ENCODE measurements around the gene ATP2A1.

Gene ATP2A1

DNA sequence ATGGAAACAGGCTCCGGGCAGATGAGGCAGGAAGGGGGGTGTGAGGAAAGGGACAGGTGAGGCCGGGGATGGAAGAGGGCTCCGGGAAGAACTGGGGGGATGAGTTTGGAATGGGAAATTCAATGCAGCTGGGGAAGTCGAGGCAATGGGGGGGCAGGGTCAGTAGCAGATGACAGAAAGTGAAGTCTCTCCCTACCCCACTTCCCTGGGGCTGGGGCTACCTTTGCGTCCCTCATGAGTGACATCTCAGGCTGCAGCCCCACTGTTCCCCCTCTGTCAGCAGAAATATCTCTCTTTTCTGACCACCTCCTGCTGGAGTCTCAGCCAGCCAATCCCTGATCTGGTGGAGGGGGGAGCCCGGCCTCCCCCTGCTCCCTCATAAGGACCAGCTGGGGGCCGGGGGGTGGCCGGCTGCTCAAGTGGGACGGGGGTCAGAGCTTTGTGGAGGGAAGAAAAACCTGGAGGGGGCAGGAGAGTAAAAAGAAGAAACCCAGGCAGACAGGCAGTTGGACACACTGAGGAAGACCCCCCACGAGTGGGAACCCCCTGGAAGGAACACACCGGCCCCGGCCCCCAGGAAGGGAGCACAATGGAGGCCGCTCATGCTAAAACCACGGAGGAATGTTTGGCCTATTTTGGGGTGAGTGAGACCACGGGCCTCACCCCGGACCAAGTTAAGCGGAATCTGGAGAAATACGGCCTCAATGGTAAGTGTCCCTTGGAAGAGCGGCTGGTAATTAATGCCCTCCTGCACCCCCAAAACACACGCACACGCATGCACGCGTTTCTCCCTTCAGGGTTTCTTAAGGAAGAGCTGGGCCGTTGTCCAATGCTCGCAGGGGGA lies at the start of gene ATP2A1:
Gene ATP2A1, plus strand, starts transcription at position 406 of the 844 bp plus-strand sequence. Its CDS starts 184 bp downstream, at position 590.
- DNase-seq (ENCODE audit: low read depth): no peak

GRCh38 chr16:28829747-28830146 lies 48.5 kb upstream of the ATP2A1 start:
- no peak for DNase-seq (ENCODE audit: low read depth)

DNA sequence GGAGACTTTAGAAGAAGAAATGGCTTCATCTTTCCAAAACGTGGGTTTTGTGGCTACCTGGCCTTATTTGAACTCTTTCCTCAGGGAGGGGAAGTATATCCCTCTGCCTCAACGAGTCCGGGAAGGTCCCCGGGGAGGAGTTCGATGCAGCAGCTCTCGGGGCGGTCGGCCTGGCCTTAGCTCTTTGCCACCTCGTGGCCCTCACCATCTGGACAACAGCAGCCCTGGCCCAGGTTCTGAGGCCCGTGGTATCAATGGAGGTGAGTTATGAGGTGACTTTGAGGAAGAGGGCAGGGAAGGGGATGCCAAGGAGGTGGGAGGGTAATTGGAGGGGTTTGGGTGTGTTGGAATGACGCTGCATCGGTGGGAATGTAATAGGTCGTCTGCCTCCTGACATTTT lies 47.8 kb upstream of the ATP2A1 start:
- no peak for DNase-seq (ENCODE audit: low read depth)

DNA sequence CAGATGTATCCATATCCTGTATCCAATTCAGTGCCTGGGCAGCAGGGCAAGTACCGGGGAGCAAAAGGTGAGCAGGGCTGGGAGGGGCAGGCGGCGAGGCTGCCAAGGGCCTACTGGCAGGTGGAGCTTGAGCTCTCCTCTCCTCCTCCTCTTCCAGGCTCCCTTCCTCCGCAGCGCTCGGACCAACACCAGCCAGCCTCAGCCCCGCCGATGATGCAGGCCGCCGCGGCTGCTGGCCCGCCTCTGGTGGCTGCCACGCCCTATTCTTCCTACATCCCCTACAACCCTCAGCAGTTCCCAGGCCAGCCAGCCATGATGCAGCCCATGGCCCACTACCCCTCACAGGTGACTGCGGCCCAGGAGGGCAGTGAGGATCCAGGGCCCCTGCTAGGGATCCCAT lies 43.9 kb upstream of the ATP2A1 start:
- no peak for DNase-seq (ENCODE audit: low read depth)

GRCh38 chr16:28834873-28835863 lies 43.1 kb upstream of the ATP2A1 start:
- DNase-seq (ENCODE audit: low read depth): no peak

- no peak for DNase-seq (ENCODE audit: low read depth)
These were observed 42.2 kb upstream of the ATP2A1 start for GRCh38 chr16:28835864-28836760.

DNA sequence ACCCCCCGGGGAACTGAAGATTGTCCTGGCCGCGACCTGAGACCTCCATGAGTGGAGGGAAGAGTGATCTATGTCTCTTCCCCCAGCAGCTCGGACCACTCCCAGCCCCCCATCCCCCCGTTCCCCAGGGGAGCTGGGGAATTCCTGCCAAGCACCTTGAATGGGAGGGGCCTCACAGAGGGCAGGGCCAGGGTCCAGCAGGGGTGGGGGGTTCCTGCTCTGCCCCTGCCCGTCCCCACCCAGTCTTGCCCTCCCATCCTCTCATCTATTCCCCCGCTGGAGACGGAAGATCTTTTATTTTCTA lies 41.6 kb upstream of the ATP2A1 start:
- no peak for DNase-seq (ENCODE audit: low read depth)

DNA sequence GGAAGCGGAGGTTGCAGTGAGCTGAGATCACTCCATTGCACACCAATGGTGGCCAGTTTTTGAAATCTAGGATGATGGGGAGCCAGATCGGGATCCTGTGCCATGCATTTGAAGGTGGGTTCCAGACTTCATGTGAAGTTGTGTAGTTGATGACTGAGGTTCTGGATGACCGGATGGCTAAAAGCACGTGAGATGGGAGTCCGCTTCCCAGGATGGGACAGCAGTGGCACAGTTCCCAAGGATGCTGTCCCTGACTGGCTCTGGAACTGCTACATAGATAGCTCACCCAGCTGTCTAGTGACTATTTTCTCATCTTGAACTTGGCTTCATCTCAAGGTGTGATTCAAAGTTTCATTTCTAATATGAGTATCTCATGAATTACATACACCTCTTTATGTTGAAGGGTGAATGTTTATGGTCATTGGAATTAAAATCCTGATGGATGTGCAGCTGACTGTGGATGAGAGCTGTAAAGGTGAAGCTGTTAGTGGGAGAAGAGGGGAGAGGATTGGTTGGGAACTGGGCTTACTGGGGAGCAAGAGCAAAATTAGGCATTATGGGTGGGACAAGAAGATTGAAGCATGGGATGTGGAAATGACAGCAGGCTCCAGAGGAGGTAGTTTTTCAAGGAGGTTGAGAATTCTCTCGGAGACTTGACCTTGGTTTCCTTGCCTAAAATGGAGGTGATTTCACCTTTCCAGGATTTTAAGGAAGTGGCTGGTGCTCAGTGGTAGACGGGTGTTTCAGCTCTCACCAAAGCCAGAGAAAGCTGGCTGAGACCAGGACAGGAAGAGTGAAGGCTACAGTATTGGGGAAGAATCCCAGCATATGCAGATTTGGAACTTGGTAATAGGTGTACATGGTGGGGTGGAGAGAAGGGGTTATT lies 40.4 kb upstream of the ATP2A1 start:
- DNase-seq (ENCODE audit: low read depth): no peak

DNA sequence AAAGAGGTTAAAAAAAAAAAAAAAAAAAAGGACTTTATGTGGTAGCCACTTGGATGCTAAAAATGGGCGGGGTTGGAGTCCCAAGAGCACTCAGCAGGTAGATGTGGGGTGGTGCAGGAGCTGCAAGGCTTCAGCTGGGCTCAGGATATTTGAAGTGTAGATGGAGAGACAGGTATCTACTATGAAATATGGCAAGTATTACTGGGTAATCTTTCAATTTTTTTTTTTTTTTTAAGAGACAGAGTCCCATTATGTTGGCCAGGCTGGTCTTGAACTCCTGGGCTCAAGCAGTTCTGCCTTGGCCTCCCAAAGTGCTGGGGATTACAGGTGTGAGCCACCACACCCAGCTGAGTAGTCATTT lies 39.8 kb upstream of the ATP2A1 start:
- no peak for DNase-seq (ENCODE audit: low read depth)

GRCh38 chr16:28839004-28839639 lies 39.2 kb upstream of the ATP2A1 start:
- no peak for DNase-seq (ENCODE audit: low read depth)

GRCh38 chr16:28839899-28840298 lies 38.4 kb upstream of the ATP2A1 start:
- no peak for DNase-seq (ENCODE audit: low read depth)

DNA sequence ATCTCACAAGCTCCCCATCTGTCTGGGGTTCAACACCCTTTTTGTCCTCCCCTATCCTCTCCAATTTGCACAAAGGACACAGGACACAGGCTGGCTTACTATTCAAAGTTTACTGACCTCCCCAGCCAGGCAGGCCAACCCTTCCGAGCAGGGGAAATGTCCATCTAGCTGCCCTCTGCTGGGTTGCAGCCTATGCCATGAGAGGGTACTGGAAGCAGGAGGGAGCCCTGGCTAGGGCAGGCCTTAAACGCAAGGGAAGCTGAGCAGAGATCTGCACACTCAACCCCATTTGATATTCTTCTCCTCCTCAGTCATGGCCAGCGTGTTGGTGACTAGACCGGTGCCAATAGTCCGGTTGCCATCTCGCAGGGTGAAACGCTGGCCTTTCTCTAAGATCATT lies 35.6 kb upstream of the ATP2A1 start:
- no peak for DNase-seq (ENCODE audit: low read depth)

DNA sequence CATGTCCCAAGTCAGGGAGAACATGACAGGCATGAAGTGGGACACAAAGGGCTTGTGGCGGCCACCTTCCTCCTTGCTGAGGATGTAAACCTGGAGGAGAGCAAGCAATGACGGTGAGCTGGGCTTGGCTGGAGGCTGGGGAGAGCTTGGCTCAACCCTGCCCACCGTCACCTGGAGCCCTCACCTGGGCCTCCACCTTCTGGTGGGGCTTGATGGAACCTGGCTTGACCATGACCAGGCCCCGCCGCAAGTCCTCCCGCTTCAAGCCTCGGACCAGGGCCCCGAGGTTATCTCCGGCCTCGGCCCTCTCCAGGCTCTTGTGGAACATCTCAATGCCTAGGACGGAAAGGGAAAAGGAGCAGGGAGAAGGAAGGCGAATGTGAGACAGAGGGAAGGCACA lies 34.5 kb upstream of the ATP2A1 start:
- no peak for DNase-seq (ENCODE audit: low read depth)

DNA sequence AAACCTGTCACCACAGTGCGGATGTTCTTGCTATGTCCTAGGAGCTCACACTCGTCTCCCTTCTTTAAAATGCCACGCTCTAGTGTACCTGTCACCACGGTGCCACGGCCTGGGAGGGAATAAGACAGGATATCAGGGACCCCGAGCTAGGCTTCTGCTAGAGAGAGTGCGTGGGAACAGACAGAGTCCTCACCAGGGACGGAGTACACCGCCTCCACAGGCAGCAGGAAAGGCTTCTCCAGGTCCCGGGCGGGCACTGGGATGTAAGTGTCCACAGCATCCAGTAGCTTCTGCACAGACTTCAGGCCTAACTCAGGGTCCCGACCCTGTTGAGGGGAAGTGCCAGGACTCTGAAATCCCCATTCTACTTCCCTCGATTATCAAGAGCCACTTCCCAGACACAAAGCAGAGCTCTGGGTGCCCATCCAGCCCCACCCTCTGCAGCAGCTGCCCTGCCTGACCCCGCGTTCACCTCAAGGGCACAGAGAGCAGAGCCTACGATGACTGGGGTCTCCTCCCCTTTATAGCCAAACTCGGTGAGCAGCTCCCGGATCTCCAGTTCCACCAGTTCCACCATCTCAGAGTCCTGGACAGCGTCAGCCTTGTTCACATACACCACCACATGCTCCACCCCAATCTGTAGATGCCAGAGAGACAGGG lies 33.9 kb upstream of the ATP2A1 start:
- no peak for DNase-seq (ENCODE audit: low read depth)

GRCh38 chr16:28845293-28845692 lies 33.0 kb upstream of the ATP2A1 start:
- no peak for DNase-seq (ENCODE audit: low read depth)

DNA sequence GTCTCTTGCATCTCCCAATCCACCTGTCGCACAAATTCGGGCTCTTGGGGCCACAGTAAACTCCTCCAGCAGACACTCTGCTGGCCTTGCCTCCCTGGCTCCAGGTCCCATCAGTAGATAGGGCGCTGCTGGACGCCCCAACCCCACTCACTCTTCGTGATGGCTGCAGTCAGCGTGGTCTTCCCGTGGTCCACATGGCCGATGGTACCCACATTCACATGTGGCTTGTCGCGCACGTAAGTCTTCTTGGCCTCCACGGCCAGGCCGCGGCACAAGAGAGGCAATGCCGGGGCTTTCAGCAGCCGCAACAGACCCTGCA lies 32.6 kb upstream of the ATP2A1 start:
- no peak for DNase-seq (ENCODE audit: low read depth)

DNA sequence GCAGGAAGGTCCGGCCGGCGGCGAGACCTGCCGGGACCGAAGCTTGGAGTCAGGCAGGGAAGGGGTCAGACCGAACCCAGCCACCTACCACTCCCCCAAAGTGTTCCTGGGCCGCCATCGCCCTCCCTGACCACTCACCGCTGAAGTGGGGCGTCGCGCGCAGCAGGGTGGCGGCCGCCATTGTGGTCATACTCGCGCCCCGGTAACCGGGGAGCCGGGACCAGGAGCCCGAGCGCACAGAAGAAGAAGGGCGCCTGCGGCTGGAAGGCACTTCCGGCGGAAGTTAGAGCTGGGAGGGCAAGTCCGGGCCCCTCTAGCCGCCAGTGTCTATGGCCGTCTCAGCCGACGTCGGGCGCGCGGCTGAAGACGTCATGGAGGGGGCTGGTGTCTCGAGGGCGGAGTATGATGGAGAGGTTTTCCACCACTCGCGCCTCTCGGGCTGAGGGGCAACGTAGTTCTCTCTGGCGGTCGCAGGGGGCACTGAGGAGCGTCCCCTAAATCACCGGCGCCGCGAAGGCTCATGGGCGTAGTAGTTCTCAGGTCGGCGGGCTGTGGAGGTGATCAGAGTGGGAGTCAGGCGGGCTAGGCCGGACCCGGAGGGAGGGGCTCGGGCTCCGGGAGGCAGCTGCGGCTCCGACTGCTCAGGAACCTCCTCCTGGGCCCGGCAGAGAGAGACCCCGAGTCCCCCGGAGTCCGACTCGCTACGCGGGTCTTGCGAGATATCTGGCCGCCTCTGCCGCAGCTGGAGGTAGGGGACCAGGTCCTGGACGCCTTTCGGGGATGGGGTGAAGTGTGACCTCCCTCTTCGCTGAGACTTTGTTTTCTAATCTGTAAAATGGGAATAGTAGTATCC lies 32.0 kb upstream of the ATP2A1 start, which contains the start of gene TUFM:
Gene TUFM, minus strand, starts transcription at position 269 of the 853 bp plus-strand sequence. Its CDS starts 79 bp downstream, at position 190.
- DNase-seq (ENCODE audit: low read depth): peak; percentile 98

GRCh38 chr16:28846933-28847273 lies 31.4 kb upstream of the ATP2A1 start:
- DNase-seq (ENCODE audit: low read depth): no peak

GRCh38 chr16:28858421-28858820 lies 19.9 kb upstream of the ATP2A1 start:
- no peak for DNase-seq (ENCODE audit: low read depth)
